ENCODE results near the gene KCNJ6. TPM values are rescaled to one million over a fixed set of nuclear protein-coding genes. Genes with fewer than 3 reads are reported as not detected.

KCNJ6 gene
- total and polyA plus RNA-seq, 10 of the 15 experiments (the other 5 are each of a cell fraction or from before 2014, with no cell fraction given) = 0.03 to 0.07 (median 0.04) TPM; not detected in 7

DNA sequence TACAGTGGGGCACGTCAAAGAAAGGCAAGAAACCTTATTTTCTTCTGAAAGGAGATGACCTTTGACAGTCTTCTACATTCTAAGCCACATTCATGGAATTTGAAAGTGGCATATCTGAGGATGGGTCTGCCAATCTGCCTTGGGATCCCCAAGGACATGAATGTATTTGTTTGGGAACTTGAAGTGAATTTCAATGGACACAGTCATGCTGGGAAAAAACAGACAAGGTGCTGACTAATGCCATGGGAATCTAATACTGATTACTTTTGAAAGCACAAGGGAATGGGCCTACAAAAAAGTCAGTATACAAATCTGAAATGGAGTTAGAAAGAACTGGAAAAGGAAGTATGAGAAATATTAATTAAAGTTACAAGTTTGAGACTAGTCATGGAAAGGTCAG lies 128.8 kb downstream of the KCNJ6 start (continued):
- no peak for TF ChIP-seq SUZ12 (IDR thresholded peaks at IDR 0.05; ENCODE audit: unreplicated experiment)
- TF ChIP-seq, protein P1, sequence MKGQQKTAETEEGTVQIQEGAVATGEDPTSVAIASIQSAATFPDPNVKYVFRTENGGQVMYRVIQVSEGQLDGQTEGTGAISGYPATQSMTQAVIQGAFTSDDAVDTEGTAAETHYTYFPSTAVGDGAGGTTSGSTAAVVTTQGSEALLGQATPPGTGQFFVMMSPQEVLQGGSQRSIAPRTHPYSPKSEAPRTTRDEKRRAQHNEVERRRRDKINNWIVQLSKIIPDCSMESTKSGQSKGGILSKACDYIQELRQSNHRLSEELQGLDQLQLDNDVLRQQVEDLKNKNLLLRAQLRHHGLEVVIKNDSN (IDR thresholded peaks at IDR 0.05; ENCODE audit: borderline replicate concordance, extremely low read length, insufficient read depth, low read depth, low read length) = no peak
- no peak for TF ChIP-seq FOS (IDR thresholded peaks at IDR 0.05; ENCODE audit: borderline replicate concordance, extremely low read depth, insufficient read length)
- no peak for TF ChIP-seq FOXM1 (IDR thresholded peaks at IDR 0.05; ENCODE audit: low read depth, low read length)

DNA sequence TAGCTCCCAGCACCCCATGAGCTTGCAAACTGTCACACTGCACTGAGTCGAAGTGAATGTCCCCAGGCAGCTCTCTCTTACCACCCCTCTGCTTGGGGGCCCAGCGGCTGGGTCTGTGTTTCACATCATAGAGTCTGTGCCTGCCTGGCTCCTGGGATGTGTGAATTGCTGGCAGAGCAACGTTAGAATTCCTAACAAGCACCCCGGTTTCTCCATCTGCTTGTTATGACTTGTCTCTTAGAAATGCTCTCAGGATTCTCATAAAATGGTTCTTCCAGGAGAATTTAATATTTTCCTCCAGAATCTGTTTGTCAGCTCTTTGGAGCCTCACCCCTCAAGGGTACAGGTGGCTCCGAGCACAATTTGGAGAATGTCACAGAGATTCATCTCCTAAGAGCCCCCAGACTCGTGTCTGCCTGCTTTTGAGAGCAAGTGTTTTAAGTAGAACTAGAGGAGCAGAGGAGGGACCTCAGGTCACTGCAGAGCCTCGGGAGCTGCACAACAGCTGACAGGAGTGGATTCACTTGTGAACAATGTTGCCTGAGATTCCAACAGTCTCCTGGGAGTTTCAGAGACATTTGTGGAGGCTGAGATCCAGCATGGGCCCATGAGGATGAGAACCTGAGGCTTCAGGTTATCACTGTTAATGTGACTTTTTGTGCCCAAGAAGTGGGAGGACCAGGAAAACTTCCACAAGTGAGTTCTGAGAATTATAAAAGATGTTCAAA lies 131.5 kb downstream of the KCNJ6 start:
- CTCF ChIA-PET = no interaction called here

More for the DNA sequence above, 131.5 kb downstream of the KCNJ6 start:
- H3K79me2 ChIP-seq (ENCODE audit: control insufficient read depth, insufficient read depth, low read length) = no peaks in the 10 kb centered on the region
- no peaks in the 10 kb centered on the region for H3K4me1 ChIP-seq (ENCODE audit: control insufficient read depth, insufficient read depth, low read length)
- ChIA-PET RAD21 (ENCODE audit: unreplicated experiment) (no interaction called here), SMC1A (ENCODE audit: uncharacterized antibody, unreplicated experiment) (no interaction called here), POLR2A (no interaction called here)
- H3K27ac ChIP-seq (ENCODE audit: control insufficient read depth, insufficient read depth) = no peak overlapping the region
- no TSS peak for BruUV-seq (replicated peaks)
- no peaks in the 10 kb centered on the region for H3K9me3 ChIP-seq (replicated peaks; ENCODE audit: control insufficient read depth, insufficient read depth, low read length)
- H3K9ac ChIP-seq (ENCODE audit: control insufficient read depth, insufficient read depth, low read length) = no peak overlapping the region
- in situ Hi-C loops (cut with MboI) (no loop called here), intact Hi-C loops (cut with micrococcal nuclease; ENCODE audit: unreplicated experiment) (no loop called here)
- H3K36me3 ChIP-seq (ENCODE audit: control insufficient read depth in 2 of 2, insufficient read depth in 2 of 2, low read length in 1 of 2) = no peaks in the 10 kb centered on the region
- no peak for TF ChIP-seq SUPT20H (IDR thresholded peaks at IDR 0.05; ENCODE audit: borderline replicate concordance, control insufficient read depth, low read depth, low read length)
- no peak for TF ChIP-seq ASH2L (IDR thresholded peaks at IDR 0.05; ENCODE audit: borderline replicate concordance, low read depth)
- TF ChIP-seq, protein P2, sequence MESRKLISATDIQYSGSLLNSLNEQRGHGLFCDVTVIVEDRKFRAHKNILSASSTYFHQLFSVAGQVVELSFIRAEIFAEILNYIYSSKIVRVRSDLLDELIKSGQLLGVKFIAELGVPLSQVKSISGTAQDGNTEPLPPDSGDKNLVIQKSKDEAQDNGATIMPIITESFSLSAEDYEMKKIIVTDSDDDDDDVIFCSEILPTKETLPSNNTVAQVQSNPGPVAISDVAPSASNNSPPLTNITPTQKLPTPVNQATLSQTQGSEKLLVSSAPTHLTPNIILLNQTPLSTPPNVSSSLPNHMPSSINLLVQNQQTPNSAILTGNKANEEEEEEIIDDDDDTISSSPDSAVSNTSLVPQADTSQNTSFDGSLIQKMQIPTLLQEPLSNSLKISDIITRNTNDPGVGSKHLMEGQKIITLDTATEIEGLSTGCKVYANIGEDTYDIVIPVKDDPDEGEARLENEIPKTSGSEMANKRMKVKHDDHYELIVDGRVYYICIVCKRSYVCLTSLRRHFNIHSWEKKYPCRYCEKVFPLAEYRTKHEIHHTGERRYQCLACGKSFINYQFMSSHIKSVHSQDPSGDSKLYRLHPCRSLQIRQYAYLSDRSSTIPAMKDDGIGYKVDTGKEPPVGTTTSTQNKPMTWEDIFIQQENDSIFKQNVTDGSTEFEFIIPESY (IDR thresholded peaks at IDR 0.05) = no peak
- no peak for TF ChIP-seq TARDBP (IDR thresholded peaks at IDR 0.05; ENCODE audit: borderline replicate concordance)
- TF ChIP-seq ZZZ3 (IDR thresholded peaks at IDR 0.05; ENCODE audit: control insufficient read depth, insufficient read length, low read depth) = no peak
- TF ChIP-seq, protein P3, sequence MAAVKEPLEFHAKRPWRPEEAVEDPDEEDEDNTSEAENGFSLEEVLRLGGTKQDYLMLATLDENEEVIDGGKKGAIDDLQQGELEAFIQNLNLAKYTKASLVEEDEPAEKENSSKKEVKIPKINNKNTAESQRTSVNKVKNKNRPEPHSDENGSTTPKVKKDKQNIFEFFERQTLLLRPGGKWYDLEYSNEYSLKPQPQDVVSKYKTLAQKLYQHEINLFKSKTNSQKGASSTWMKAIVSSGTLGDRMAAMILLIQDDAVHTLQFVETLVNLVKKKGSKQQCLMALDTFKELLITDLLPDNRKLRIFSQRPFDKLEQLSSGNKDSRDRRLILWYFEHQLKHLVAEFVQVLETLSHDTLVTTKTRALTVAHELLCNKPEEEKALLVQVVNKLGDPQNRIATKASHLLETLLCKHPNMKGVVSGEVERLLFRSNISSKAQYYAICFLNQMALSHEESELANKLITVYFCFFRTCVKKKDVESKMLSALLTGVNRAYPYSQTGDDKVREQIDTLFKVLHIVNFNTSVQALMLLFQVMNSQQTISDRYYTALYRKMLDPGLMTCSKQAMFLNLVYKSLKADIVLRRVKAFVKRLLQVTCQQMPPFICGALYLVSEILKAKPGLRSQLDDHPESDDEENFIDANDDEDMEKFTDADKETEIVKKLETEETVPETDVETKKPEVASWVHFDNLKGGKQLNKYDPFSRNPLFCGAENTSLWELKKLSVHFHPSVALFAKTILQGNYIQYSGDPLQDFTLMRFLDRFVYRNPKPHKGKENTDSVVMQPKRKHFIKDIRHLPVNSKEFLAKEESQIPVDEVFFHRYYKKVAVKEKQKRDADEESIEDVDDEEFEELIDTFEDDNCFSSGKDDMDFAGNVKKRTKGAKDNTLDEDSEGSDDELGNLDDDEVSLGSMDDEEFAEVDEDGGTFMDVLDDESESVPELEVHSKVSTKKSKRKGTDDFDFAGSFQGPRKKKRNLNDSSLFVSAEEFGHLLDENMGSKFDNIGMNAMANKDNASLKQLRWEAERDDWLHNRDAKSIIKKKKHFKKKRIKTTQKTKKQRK (IDR thresholded peaks at IDR 0.05; ENCODE audit: low read depth, low read length) = no peak
- no peak for TF ChIP-seq KAT2A (conservative IDR thresholded peaks at IDR 0.05; ENCODE audit: control insufficient read depth, low read depth, low read length)
- no peak for TF ChIP-seq KDM1A (IDR thresholded peaks at IDR 0.05; ENCODE audit: borderline replicate concordance)
- no peak for TF ChIP-seq MYB (IDR thresholded peaks at IDR 0.05; ENCODE audit: borderline replicate concordance, low read depth, low read length)
- TF ChIP-seq TBL1XR1 (IDR thresholded peaks at IDR 0.05; ENCODE audit: low read depth, low read length) = no peak
- TF ChIP-seq POLR2AphosphoS2 (IDR thresholded peaks at IDR 0.05; ENCODE audit: low read depth, low read length) = no peak
- no peak overlapping the region for H3K4me3 ChIP-seq
- FAIRE-seq = no peak
- WGBS (ENCODE audit: insufficient coverage, insufficient replicate concordance, low lambda C conversion rate, missing lambda C conversion rate) = 0% methylated on average over 7 of the region's 7 CpGs
- ATAC-seq = no peak
- H4K20me1 ChIP-seq (ENCODE audit: control insufficient read depth, insufficient read depth) = no peaks in the 10 kb centered on the region
- H2AFZ ChIP-seq (ENCODE audit: control insufficient read depth, low read depth, low read length) = no peak overlapping the region
- no peak for DNase-seq (ENCODE audit: low read depth, low spot score)
- no peak overlapping the region for H3K4me2 ChIP-seq (ENCODE audit: control insufficient read depth, insufficient read depth)
- H3K27me3 ChIP-seq (replicated peaks in 1 of 2; ENCODE audit: control insufficient read depth in 2 of 2, insufficient read depth in 2 of 2, low read length in 1 of 2) = no peaks in the 10 kb centered on the region

Data from GM12878 (cell line).